NK-92 (cell line): Measurements from ENCODE around the gene TNFRSF1B.
"Not testable (repeated sequence)": the region's sequence is repeated elsewhere in the genome, so short reads cannot be mapped to it uniquely, and the experiment has no call there.

Source experiments
- DNase-seq: peaks from one replicate; lab custom pipeline; 2025; ENCODE audit not compliant: unreplicated experiment; lab: John Stamatoyannopoulos, UW

The TNFRSF1B gene

DNA sequence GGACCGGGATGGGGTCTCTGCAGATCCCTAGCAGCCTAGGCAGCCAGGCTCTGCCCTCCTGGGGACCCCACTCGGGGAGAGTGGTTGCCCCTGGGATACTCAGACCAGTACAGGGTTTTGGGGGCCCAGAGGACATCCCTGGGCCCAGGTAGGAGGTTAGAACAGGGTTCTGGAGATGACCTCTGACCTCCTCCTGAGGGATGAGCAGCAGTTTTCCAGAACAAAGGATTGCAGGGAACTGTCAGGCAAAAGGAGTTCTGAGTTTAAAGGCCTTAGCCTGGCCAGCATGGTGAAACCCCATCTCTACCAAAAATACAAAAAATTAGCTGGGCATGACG, 42.7 kb downstream of the TNFRSF1B start:
- DNase-seq, result no peak

DNA sequence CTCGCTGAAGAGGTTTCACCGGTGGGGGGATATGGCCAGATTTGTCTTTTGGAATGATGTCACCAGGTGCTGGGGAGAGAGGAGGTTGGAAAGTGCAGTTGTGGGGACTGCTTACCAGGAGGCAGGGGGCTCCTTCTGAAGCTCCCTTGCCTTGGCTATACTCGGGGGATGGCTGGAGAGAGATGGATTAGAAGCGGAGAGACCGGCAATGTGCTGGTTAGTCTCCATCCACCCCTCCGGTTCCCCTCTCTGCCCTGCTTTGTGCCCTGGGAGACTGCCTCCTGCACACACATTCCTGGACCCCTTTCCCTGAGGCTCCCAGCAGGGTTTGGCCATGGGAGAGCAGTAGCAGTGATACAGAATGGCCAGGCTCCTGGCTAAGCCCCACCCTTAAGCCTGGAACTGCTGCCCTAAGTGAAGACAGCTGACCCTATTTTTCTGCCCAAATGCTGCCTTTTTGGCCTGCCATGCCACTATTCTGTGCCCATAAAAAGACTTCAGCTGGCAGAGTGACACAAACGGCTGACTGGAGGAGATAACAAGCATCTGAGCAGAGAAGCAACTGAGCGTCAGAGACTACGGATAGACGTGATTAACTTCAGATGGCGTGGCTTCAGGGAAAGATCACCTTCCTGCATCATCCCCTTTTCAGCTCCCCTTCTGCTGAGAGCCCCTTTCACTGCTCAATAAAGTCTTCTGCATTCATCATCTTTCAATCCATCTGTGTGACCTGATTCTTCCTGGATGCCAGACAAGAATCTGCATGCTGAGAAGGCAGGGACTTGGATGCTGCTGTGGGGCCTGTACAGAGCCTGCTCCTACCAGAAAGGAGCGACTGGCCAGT, 48.5 kb downstream of the TNFRSF1B start:
- DNase-seq, result no peak

DNA sequence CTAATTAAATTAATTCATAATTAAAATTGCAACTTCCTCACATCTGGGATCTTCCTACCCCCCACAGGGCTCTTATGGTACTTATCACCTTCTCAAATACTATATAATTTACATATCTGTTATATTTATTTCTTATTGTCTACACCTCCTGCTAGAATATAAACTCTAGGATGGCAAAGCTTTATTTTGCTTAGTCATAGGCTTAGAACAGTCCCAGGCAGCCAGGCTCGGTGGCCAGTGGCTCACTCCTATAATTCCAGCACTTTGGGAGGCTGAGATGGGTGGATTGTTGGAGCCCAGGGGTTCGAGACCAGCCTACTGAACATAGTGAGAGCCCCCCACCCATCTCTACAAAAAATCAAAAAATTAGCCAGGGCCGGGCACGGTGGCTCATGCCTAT, 53.0 kb downstream of the TNFRSF1B start:
- DNase-seq, result no peak

- no peak for DNase-seq
These were observed 54.1 kb downstream of the TNFRSF1B start for GRCh38 chr1:12220890-12221289.

DNA sequence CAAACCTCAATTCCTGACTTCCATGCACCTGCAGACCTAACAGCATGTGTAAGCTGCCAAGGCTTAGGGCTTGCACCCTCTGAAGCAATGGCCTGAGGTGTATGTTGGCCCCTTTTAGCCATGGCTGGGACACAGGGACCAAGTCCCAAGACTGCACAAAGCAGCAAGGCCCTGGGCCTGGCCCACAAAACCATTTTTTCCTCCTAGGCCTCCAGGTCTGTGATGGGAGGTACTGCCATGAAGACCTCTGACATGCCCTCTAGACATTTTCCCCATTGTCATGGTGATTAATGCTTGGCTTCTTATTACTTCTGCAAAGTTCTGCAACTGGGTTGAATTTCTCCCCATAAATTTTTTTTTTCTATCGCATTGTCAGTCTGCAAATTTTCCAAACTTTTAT, 55.9 kb downstream of the TNFRSF1B start:
- DNase-seq, result not testable (repeated sequence)

DNA sequence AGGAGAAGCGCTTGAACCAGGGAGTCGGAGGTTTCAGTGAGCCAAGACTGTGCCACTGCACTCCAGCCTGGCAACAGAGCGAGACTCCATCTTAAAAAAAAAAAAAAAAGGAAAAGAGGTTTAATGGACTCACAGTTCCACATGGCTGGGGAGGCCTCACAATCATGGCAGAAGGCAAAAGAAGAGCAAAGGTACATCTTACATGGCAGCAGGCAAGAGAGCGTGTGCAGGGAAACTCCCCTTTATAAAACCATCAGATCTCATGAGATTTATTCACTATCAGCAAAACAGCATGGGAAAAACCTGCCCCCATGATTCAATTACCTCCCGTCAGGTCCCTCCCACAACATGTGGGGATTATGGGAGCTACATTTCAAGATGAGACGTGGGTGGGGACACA, 57.3 kb downstream of the TNFRSF1B start:
- DNase-seq, result not testable (repeated sequence)

DNA sequence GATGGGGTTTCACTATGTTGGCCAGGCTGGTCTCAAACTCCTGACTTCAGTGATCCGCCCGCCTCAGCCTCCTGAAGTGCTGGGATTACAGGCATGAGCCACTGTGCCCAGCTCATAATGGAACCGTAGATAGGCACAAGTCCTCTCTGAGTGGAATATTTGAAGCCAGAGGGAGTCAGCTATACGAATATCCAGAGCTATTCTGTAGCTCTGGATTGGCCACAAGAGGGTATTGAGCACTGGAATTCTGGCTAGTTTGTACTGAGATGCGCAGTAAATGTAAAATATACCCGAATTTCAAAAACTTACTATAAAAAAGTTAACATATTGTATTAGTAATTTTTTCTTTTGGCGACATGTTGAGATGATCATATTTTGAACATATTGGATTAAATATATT, 62.2 kb downstream of the TNFRSF1B start:
- DNase-seq, result no peak

DNA sequence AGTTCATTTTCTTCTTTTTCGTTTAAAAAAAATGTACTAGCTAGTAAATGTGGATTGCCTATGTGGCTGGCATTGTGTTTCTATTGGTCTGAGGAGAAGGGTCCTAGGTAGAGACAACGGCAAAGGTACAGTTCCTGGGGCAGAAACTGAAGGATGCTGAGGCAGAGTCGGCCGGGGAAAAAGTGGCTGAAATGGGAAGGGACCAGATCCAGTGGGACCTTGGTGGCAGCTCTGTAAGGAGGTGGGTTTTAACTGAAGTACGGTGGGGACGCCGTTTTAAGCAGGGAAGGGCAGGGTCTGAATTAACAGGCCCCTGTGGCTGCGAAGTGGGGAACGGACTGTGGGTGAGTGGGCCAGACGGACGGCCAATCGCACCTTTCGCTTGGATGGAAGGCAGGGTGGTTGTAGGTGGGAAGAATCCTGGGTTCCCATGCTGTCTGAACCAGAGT, 62.6 kb downstream of the TNFRSF1B start:
- no peak for DNase-seq

DNA sequence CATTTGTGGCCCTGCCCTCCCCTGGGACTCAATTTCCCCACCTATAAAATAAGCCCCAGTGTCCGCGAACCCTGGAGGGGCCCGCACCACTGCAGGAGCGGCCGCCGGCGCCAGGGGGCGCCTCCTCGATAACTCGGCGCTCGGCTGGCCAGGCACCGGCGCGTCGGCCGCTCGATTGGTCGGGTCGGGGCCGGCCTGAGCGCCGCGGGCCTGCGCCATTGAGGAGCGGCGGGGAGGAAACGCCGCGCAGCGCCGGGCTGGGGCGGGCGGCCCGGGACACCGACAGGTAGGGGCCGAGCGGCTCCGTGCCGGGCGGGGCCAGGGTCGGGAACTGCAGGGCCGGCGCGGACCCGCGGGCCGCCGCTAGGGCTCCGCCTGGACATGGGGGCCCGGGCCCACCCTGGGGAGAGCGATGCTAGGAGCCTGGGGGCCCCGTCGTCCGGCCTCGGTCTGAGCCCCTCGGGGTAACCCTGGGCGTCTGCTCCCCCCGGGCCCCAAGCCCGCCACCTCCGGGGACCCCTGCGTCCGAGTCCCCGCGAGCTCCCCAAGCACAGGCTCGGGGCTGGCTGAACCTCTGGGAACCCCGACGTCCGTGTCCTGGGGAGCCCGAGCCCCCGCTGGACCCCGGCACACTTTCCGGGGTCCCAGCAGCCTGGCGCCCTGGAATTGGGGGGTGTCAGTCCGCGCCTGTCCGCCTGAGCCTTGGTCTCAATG, 63.2 kb downstream of the TNFRSF1B start, which contains the start of gene VPS13D:
VPS13D (plus strand) TSS at position 196 of the 714 bp plus-strand sequence. CDS start 4,237 bp downstream, outside the sequence.
- no peak for DNase-seq

DNA sequence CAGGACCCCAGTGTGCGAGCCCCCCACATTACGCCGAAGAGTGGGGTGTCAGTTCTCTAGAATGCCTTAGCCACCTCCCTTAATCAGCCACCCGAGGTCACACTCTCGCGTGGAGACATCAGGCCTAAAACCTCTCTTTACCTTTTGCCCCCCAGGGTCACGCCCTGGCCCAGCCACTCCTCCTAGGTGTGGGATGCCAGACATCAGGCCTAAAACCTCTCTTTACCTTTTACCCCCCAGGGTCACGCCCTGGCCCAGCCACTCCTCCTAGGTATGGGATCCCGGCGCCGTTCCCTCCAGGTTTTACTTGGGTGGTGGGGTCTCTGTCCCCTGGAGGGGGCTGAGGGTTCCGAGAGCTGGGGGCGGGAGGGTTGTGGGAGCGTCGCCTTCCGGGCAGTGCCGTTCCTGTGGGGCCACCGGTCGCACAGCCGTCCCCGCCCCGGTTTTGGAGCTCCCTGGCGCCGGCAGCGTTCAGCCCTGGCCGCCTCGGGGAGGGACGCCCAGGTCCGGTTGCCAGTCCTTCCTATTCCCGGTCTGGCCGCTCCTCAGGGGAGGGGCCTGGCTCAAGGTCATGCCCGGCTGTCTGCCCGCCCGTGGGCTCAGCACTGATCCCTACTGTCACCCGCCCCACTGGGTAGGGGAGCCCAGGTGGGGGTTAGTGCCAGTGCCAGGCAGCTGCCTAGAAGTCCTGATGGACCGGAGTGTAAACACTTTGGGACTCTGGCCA, 63.9 kb downstream of the TNFRSF1B start:
- no peak for DNase-seq

DNA sequence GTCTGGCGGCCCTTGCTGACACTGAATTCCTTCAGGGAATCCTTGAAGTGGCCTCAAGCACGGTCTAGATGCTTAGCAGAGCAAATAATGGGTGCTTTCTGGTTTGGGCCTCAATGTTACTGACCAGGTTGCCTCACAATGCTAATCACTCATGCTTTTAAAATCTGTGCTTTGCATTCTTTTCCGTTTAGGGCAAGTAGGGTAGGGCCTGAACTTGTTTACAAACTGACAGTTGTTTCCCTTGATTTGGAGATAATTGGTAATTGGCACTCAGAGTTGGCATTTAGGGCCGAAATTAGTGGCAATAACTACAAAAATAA, 64.4 kb downstream of the TNFRSF1B start:
- DNase-seq, result no peak

DNA sequence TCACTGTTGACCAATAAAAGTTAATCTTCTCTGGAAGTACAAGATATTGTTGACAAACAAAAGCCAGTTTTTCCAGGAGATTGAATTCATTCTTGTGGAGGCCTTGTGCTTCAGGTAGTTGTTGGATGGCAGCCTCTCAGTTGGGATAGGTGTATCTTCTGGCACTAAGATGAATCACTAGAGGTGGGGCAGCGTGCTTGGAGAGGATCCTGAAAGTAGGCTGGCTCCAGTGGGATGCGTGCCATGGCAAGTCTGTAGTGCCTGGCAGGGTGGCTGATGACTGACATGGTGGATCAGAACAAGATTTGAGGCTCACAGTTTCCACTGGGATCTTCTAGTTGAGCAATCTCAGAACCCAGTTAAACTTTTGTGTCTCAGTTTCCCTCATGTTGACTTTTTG, 65.4 kb downstream of the TNFRSF1B start:
- no peak for DNase-seq

GRCh38 chr1:12244078-12244477, 77.3 kb downstream of the TNFRSF1B start:
- DNase-seq, result no peak

DNA sequence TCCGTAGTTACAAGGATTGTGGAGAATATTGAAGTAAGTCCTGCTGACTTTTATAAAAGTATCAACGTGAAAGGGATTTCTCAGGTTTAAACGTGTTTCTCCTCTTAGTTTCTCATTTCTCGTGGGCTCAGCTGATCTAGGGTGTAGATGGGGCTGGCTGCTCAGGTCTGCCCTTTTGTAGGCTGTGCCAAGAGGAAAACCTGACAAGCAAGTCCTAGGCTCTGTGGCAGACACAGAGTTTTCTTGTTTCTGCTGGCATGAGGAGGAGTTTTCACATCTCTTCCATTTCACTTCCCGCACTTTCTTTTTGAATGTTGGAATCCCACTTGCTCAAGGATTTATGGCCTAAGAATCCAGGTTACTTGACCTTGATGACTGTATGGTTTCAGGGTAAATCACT, 77.8 kb downstream of the TNFRSF1B start:
- no peak for DNase-seq

- no peak for DNase-seq
These were observed 78.3 kb downstream of the TNFRSF1B start for GRCh38 chr1:12245116-12245515.

GRCh38 chr1:12245733-12246132, 78.9 kb downstream of the TNFRSF1B start:
- DNase-seq, result no peak

- DNase-seq, result no peak
These were observed 79.8 kb downstream of the TNFRSF1B start for GRCh38 chr1:12246584-12246983.

DNA sequence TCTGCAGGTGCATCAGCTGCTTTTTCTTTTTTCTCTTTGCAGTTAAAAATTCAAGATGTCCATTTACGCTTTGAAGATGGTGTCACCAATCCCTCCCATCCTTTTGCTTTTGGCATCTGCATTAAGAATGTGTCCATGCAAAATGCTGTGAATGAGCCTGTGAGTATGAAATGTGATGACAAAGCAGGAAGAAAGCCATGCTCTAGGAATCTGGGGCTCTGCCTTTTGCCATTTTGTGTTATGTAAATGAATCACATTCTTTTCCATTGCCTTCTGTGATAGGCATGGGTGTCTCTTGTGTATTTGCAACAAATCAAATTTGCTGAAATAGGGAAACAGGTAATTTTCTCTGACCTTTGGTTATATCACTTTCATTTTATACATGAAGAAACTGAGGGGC, 82.4 kb downstream of the TNFRSF1B start:
- no peak for DNase-seq

DNA sequence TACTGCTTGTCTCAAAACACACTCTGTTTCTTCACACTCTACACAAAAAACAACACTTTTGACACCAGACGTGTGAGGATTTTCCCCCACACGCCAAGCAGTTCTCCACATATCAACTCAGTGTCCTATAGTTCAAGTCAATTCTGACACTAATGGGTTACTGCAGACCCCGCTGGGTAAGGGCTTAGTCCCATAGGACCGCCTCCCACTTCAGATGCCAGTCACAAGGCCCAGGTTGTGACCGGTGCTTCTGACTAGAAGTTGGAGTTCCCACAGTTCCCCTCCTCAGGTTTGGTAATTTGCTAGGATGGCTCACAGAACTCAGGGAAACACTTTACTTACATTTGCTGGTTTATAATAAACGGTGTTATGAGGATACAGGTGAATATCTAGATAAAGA, 83.0 kb downstream of the TNFRSF1B start:
- DNase-seq, result no peak

GRCh38 chr1:12251442-12251841, 84.7 kb downstream of the TNFRSF1B start:
- DNase-seq, result no peak

- DNase-seq, result no peak
These were observed 89.1 kb downstream of the TNFRSF1B start for GRCh38 chr1:12255913-12256312.

- no peak for DNase-seq
These were observed 91.5 kb downstream of the TNFRSF1B start for GRCh38 chr1:12258272-12258671.
